ENCODE data around the gene APMAP.
"Not testable (repeated sequence)": the region's sequence is repeated elsewhere in the genome, so short reads cannot be mapped to it uniquely, and the experiment has no call there.

DNA sequence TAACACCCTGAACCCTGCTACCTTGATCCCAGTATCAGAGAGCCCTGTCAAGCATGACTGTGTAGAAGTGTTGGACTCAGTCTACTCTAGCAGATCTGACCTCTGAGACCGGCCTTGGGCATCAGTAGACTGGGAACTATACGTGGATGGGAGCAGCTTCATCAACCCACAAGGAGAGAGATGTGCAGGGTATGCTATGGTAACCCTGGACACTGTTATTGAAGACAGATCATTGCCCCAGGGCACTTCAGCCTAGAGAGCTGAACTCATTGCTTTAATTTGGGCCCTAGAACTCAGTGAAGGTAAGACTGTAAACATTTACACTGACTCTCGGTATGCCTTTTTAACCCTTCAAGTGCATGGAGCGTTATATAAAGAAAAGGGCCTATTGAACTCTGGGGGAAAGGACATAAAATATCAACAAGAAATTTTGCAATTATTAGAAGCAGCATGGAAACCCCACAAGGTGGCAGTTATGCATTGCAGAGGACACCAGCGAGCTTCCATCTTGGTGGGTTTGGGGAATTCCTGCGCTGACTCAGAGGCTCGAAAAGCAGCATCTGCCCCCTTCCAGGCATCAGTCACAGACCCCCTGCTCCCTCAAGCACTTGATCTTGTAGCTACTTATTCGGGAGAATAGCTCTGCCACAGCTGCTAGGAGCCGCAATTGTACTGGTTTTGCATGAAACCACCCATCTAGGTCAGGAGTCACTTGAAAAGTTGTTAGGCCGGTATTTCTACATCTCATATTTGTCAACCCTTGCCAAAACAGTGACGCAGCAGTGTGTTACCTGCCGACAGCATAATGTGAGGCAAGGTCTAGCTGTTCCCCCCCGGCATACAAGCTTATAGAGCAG is 62.5 kb downstream of the APMAP start:
- not testable (repeated sequence) for TF ChIP-seq MXI1 (IDR thresholded peaks at IDR 0.05; ENCODE audit: low read depth, low read length); EZH2phosphoT487 (IDR thresholded peaks at IDR 0.05; ENCODE audit: borderline replicate concordance, low read depth); RAD21 (IDR thresholded peaks at IDR 0.05; ENCODE audit: low read length); CHD2 (IDR thresholded peaks at IDR 0.05; ENCODE audit: low read length, partially characterized antibody); FOSL2 (IDR thresholded peaks at IDR 0.05; ENCODE audit: borderline replicate concordance, low read depth); RXRA (IDR thresholded peaks at IDR 0.05; ENCODE audit: borderline replicate concordance, low read depth); TCF12 (IDR thresholded peaks at IDR 0.05)
- TF ChIP-seq, protein P1, sequence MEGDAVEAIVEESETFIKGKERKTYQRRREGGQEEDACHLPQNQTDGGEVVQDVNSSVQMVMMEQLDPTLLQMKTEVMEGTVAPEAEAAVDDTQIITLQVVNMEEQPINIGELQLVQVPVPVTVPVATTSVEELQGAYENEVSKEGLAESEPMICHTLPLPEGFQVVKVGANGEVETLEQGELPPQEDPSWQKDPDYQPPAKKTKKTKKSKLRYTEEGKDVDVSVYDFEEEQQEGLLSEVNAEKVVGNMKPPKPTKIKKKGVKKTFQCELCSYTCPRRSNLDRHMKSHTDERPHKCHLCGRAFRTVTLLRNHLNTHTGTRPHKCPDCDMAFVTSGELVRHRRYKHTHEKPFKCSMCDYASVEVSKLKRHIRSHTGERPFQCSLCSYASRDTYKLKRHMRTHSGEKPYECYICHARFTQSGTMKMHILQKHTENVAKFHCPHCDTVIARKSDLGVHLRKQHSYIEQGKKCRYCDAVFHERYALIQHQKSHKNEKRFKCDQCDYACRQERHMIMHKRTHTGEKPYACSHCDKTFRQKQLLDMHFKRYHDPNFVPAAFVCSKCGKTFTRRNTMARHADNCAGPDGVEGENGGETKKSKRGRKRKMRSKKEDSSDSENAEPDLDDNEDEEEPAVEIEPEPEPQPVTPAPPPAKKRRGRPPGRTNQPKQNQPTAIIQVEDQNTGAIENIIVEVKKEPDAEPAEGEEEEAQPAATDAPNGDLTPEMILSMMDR (IDR thresholded peaks at IDR 0.05) = not testable (repeated sequence)
- TF ChIP-seq, protein P2, sequence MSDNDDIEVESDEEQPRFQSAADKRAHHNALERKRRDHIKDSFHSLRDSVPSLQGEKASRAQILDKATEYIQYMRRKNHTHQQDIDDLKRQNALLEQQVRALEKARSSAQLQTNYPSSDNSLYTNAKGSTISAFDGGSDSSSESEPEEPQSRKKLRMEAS (IDR thresholded peaks at IDR 0.05; ENCODE audit: low read depth) = not testable (repeated sequence)
